ENCODE results near the gene ANKRD52.

GRCh38 chr12:56304276-56304675, 46.1 kb upstream of the ANKRD52 start:
- no peak for TF ChIP-seq EZH2 (IDR thresholded peaks at IDR 0.05)
- TF ChIP-seq CTCF (IDR thresholded peaks at IDR 0.05 in 2 of 3, conservative IDR thresholded peaks at IDR 0.05 in 1 of 3; ENCODE audit: borderline replicate concordance in 1 of 3, insufficient read depth in 1 of 3, low read depth in 2 of 3, low read length in 2 of 3): no peak
- no peak for TF ChIP-seq SP1 (IDR thresholded peaks at IDR 0.05; ENCODE audit: low read depth)
- TF ChIP-seq POLR2A (IDR thresholded peaks at IDR 0.05; ENCODE audit: borderline replicate concordance, extremely low read depth, insufficient read depth, insufficient read length): no peak
- TF ChIP-seq, protein P1, sequence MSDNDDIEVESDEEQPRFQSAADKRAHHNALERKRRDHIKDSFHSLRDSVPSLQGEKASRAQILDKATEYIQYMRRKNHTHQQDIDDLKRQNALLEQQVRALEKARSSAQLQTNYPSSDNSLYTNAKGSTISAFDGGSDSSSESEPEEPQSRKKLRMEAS (IDR thresholded peaks at IDR 0.05): no peak
- TF ChIP-seq ZNF274 (IDR thresholded peaks at IDR 0.05; ENCODE audit: low read depth, low read length): no peak
- TF ChIP-seq, protein P2, sequence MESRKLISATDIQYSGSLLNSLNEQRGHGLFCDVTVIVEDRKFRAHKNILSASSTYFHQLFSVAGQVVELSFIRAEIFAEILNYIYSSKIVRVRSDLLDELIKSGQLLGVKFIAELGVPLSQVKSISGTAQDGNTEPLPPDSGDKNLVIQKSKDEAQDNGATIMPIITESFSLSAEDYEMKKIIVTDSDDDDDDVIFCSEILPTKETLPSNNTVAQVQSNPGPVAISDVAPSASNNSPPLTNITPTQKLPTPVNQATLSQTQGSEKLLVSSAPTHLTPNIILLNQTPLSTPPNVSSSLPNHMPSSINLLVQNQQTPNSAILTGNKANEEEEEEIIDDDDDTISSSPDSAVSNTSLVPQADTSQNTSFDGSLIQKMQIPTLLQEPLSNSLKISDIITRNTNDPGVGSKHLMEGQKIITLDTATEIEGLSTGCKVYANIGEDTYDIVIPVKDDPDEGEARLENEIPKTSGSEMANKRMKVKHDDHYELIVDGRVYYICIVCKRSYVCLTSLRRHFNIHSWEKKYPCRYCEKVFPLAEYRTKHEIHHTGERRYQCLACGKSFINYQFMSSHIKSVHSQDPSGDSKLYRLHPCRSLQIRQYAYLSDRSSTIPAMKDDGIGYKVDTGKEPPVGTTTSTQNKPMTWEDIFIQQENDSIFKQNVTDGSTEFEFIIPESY (IDR thresholded peaks at IDR 0.05; ENCODE audit: extremely low read depth, insufficient replicate concordance, low read length): no peak
- no peak for TF ChIP-seq REST (IDR thresholded peaks at IDR 0.05; ENCODE audit: low read depth)
- no peak for TF ChIP-seq EGR1 (IDR thresholded peaks at IDR 0.05; ENCODE audit: low read depth)
- no peak for TF ChIP-seq ZFX (IDR thresholded peaks at IDR 0.05)
- no peak for TF ChIP-seq FOSL1 (IDR thresholded peaks at IDR 0.05; ENCODE audit: low read depth)
- no peak for TF ChIP-seq EZH2phosphoT487 (IDR thresholded peaks at IDR 0.05; ENCODE audit: borderline replicate concordance)
- TF ChIP-seq JUND (IDR thresholded peaks at IDR 0.05): no peak

Data from HCT116 (cell line).